GM18870 (cell line): ENCODE measurements around the gene OTOP3.
"Not testable (repeated sequence)": the region's sequence is repeated elsewhere in the genome, so short reads cannot be mapped to it uniquely, and the experiment has no call there.

ENCODE experiments used
- ATAC-seq: cut with Tn5 transposase; IDR thresholded peaks from one replicate; pipeline ENCODE4 v1.9.1; 2021; ENCODE audit warnings: moderate library complexity; ENCODE audit not compliant: unreplicated experiment

Gene OTOP3

GRCh38 chr17:74957935-74958740, 22.4 kb downstream of the OTOP3 start:
- ATAC-seq: no peak

GRCh38 chr17:74959826-74960515, 24.3 kb downstream of the OTOP3 start:
- no peak for ATAC-seq

- no peak for ATAC-seq
These were observed 25.1 kb downstream of the OTOP3 start for GRCh38 chr17:74960570-74961342.

- ATAC-seq: no peak
These were observed 26.1 kb downstream of the OTOP3 start for GRCh38 chr17:74961657-74962350.

GRCh38 chr17:74962622-74963394, 27.1 kb downstream of the OTOP3 start:
- ATAC-seq: no peak

- no peak for ATAC-seq
These were observed 28.0 kb downstream of the OTOP3 start for GRCh38 chr17:74963656-74964055.

- no peak for ATAC-seq
These were observed 28.6 kb downstream of the OTOP3 start for GRCh38 chr17:74964246-74964761.

- no peak for ATAC-seq
These were observed 29.4 kb downstream of the OTOP3 start for GRCh38 chr17:74964988-74965622.

GRCh38 chr17:74968361-74968780, 32.7 kb downstream of the OTOP3 start:
- no peak for ATAC-seq

GRCh38 chr17:74969501-74969900, 33.8 kb downstream of the OTOP3 start:
- ATAC-seq: not testable (repeated sequence)

- ATAC-seq: no peak
These were observed 34.7 kb downstream of the OTOP3 start for GRCh38 chr17:74970395-74970794.

- no peak for ATAC-seq
These were observed 35.6 kb downstream of the OTOP3 start for GRCh38 chr17:74971069-74971841.

GRCh38 chr17:74971842-74972106, 36.1 kb downstream of the OTOP3 start:
- no peak for ATAC-seq

- ATAC-seq: no peak
These were observed 36.6 kb downstream of the OTOP3 start, which contains the start of gene HID1 for GRCh38 chr17:74972107-74972972. TSS of gene HID1 (minus strand) at chr17:74972759. CDS start at chr17:74972656, 103 bp downstream.

GRCh38 chr17:74972973-74973328, 37.3 kb downstream of the OTOP3 start:
- ATAC-seq: no peak

GRCh38 chr17:74975943-74976342, 40.2 kb downstream of the OTOP3 start:
- no peak for ATAC-seq

GRCh38 chr17:74977802-74978201, 42.1 kb downstream of the OTOP3 start:
- ATAC-seq: no peak

- no peak for ATAC-seq
These were observed 42.5 kb downstream of the OTOP3 start for GRCh38 chr17:74978240-74978639.
